ENCODE results near the gene POLRMT.
"Not testable (repeated sequence)": the region's sequence is repeated elsewhere in the genome, so short reads cannot be mapped to it uniquely, and the experiment has no call there.

GRCh38 chr19:668675-669434 lies 35.5 kb upstream of the POLRMT start:
- TF ChIP-seq EZH2 (IDR thresholded peaks at IDR 0.05; ENCODE audit: low read depth, unreplicated experiment); CREB1 (CRISPR knock-in tag; IDR thresholded peaks at IDR 0.05; ENCODE audit: low read depth); POLR2AphosphoS5 (IDR thresholded peaks at IDR 0.05; ENCODE audit: low read depth); EZH2phosphoT487 (IDR thresholded peaks at IDR 0.05; ENCODE audit: unreplicated experiment); REST (IDR thresholded peaks at IDR 0.05; ENCODE audit: unreplicated experiment); ETS1 (IDR thresholded peaks at IDR 0.05); JUNB (IDR thresholded peaks at IDR 0.05; ENCODE audit: unreplicated experiment); NANOG (IDR thresholded peaks at IDR 0.05; ENCODE audit: borderline replicate concordance); ZNF331 (CRISPR knock-in tag; IDR thresholded peaks at IDR 0.05; ENCODE audit: low read depth): not testable (repeated sequence)
- TF ChIP-seq, protein P1, sequence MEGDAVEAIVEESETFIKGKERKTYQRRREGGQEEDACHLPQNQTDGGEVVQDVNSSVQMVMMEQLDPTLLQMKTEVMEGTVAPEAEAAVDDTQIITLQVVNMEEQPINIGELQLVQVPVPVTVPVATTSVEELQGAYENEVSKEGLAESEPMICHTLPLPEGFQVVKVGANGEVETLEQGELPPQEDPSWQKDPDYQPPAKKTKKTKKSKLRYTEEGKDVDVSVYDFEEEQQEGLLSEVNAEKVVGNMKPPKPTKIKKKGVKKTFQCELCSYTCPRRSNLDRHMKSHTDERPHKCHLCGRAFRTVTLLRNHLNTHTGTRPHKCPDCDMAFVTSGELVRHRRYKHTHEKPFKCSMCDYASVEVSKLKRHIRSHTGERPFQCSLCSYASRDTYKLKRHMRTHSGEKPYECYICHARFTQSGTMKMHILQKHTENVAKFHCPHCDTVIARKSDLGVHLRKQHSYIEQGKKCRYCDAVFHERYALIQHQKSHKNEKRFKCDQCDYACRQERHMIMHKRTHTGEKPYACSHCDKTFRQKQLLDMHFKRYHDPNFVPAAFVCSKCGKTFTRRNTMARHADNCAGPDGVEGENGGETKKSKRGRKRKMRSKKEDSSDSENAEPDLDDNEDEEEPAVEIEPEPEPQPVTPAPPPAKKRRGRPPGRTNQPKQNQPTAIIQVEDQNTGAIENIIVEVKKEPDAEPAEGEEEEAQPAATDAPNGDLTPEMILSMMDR (conservative IDR thresholded peaks at IDR 0.05; ENCODE audit: low read depth in 2 of 2): not testable (repeated sequence)
